HepG2 (cell line): ENCODE measurements around the gene CD300A. TPM values are rescaled to one million over a fixed set of nuclear protein-coding genes. Genes with fewer than 3 reads are reported as not detected.

ENCODE experiments used
- ATF7-NPFF ChIP-seq: sonication (generic); formaldehyde crosslinking; IDR thresholded peaks from 2 replicates; pipeline ENCODE4 v1.8.1; 2023; ENCODE audit warnings: mild to moderate bottlenecking, low read depth, missing genetic modification reagents, moderate library complexity
- CCDC6 ChIP-seq: sonication (generic); formaldehyde crosslinking; IDR thresholded peaks from 2 replicates; pipeline ENCODE4 v1.8.1; 2022; ENCODE audit warnings: mild to moderate bottlenecking, missing genetic modification reagents, moderate library complexity
- CEBPG ChIP-seq: IDR thresholded peaks from 2 replicates; pipeline ENCODE4 v1.6.1; 2016
- IKZF1 ChIP-seq: fragments of 450-650 bp; IDR thresholded peaks from 2 replicates; pipeline ENCODE4 v1.7.1; 2016
- KLF11 ChIP-seq: IDR thresholded peaks from 2 replicates; pipeline ENCODE4 v1.6.1; 2016; ENCODE audit warnings: missing compliant biosample characterization
- MIER2 ChIP-seq: IDR thresholded peaks from 2 replicates; pipeline ENCODE4 v1.6.1; 2016; ENCODE audit warnings: missing biosample characterization, missing genetic modification reagents
- NFKB2 ChIP-seq: sonication (generic); formaldehyde crosslinking; IDR thresholded peaks from 2 replicates; pipeline ENCODE4 v1.4.0; 2020; ENCODE audit warnings: missing genetic modification reagents, borderline replicate concordance
- RFX1 ChIP-seq: fragments of 450-650 bp; IDR thresholded peaks from 2 replicates; pipeline ENCODE4 v1.6.1; 2017
- SATB2 ChIP-seq: sonication (generic); formaldehyde crosslinking; IDR thresholded peaks from 2 replicates; pipeline ENCODE4 v1.5.0; 2020; ENCODE audit warnings: missing genetic modification reagents
- SP1 ChIP-seq, 2 experiments: fragments of 450-650 bp in 1 of 2; sonication (generic) in 1 of 2; formaldehyde crosslinking in 1 of 2; IDR thresholded peaks; 2 replicates each; pipeline versions ENCODE4 v1.4.0 to v1.6.1; 2016 to 2020; ENCODE audit warnings: missing genetic modification reagents in 1 of 2
- SRSF4 ChIP-seq: fragments of 200-400 bp; formaldehyde crosslinking; IDR thresholded peaks from one replicate; pipeline ENCODE4 v1.6.1; 2018; ENCODE audit warnings: mild to moderate bottlenecking, low read depth, low read length, moderate library complexity; ENCODE audit not compliant: poor library complexity, severe bottlenecking
- STAG1 ChIP-seq: sonication (generic); formaldehyde crosslinking; IDR thresholded peaks from 2 replicates; pipeline ENCODE4 v1.4.0; 2020; ENCODE audit warnings: missing genetic modification reagents
- ZFP36L2 ChIP-seq: sonication (generic); formaldehyde crosslinking; IDR thresholded peaks from 2 replicates; pipeline ENCODE4 v1.4.0; 2020; ENCODE audit warnings: missing genetic modification reagents
- ZFX ChIP-seq: sonication (generic); formaldehyde crosslinking; IDR thresholded peaks from 2 replicates; pipeline ENCODE4 v1.4.0; 2020; ENCODE audit warnings: mild to moderate bottlenecking, low read depth, missing genetic modification reagents, moderate library complexity
- ZNF563 ChIP-seq: sonication (generic); formaldehyde crosslinking; IDR thresholded peaks from 2 replicates; pipeline ENCODE4 v1.8.0; 2022; ENCODE audit warnings: mild to moderate bottlenecking, moderate library complexity, missing genetic modification reagents
- ZNF749 ChIP-seq: sonication (generic); formaldehyde crosslinking; IDR thresholded peaks from 2 replicates; pipeline ENCODE4 v1.8.0; 2022; ENCODE audit warnings: mild to moderate bottlenecking, missing genetic modification reagents, moderate library complexity, borderline replicate concordance
- polyA plus RNA-seq, 8 experiments: library from polyadenylated mRNA; depleted of rRNA in 3 of 8; stranded (reverse) in 7 of 8; unstranded in 1 of 8; fragments of >200 nt; fragmentation: Illumina TruSeq in 4 of 8; extraction: Trizol in 4 of 8; gene quantifications; 2 replicates each; pipeline versions ENCODE4 v1.2.1 to v1.2.3, GENCODE V29; 2011 to 2016; ENCODE audit warnings: low read depth in 4 of 8, missing spikeins in 1 of 8, mixed read lengths in 1 of 8; ENCODE audit not compliant: insufficient read depth in 1 of 8
- total RNA-seq, 5 experiments: library from RNA; depleted of rRNA; stranded (reverse); fragments of >200 nt; fragmentation: Illumina TruSeq; extraction: Trizol; gene quantifications; 2 replicates each; pipeline ENCODE4 v1.2.3, GENCODE V29; 2016; ENCODE audit warnings: low read depth in 1 of 5
- TF ChIP-seq, protein P1 (sequence below): sonication (generic); formaldehyde crosslinking; IDR thresholded peaks from 2 replicates; pipeline ENCODE4 v1.4.0; 2020; ENCODE audit warnings: mild to moderate bottlenecking, missing genetic modification reagents
- TF ChIP-seq, protein P2 (sequence below): sonication (generic); formaldehyde crosslinking; IDR thresholded peaks from 2 replicates; pipeline ENCODE4 v1.5.1; 2020; ENCODE audit warnings: mild to moderate bottlenecking, missing genetic modification reagents
- TF ChIP-seq, protein P3 (sequence below): IDR thresholded peaks from 2 replicates; pipeline ENCODE4 v1.6.1; 2016; ENCODE audit warnings: low read depth, control low read depth
- TF ChIP-seq, protein P4 (sequence below): fragments of 450-650 bp; IDR thresholded peaks from 2 replicates; pipeline ENCODE4 v1.6.1; 2017
- TF ChIP-seq, protein P5 (sequence below): sonication (generic); formaldehyde crosslinking; IDR thresholded peaks from 2 replicates; pipeline ENCODE4 v1.4.0; 2020; ENCODE audit warnings: missing genetic modification reagents

The CD300A gene
- total and polyA plus RNA-seq, 2 of the 13 experiments (the other 11 are each of a cell fraction or from before 2014, with no cell fraction given) = not detected

DNA sequence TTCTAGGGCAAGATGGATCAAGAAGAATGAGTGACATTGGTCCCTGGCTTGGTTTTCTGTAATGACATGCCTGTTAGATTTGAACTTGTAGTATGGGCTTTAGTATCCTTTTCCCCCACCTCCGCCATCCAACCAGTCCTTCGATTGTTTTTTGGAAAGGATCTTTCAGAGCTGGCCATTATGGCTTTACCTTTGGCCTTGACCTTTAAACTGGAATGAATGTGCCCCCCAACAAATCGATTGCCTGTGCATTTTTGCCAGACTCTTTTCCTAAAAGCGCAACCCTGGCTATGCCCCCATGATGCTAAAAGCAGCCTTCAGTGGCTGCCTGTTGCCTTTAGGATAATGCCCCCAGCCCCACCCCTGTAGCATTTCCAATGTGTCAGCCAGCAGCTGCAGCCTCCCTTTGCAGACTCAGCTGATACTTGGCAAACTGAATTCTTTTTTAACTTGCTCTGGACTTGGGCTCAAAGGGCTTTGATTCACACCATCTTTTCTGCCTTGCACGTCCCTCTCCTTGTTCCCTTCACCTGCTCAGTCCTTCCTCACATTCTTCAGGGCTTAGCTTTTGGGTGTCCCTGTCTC lies 30.6 kb upstream of the CD300A start (continued):
- no peak for TF ChIP-seq KLF11 (CRISPR knock-in tag)
- TF ChIP-seq ZFP36L2 (CRISPR knock-in tag) = no peak
- no peak for TF ChIP-seq NFKB2
- no peak for TF ChIP-seq CCDC6 (CRISPR knock-in tag)
- TF ChIP-seq, protein P1, sequence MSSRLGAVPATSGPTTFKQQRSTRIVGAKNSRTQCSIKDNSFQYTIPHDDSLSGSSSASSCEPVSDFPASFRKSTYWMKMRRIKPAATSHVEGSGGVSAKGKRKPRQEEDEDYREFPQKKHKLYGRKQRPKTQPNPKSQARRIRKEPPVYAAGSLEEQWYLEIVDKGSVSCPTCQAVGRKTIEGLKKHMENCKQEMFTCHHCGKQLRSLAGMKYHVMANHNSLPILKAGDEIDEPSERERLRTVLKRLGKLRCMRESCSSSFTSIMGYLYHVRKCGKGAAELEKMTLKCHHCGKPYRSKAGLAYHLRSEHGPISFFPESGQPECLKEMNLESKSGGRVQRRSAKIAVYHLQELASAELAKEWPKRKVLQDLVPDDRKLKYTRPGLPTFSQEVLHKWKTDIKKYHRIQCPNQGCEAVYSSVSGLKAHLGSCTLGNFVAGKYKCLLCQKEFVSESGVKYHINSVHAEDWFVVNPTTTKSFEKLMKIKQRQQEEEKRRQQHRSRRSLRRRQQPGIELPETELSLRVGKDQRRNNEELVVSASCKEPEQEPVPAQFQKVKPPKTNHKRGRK = no peak
- TF ChIP-seq ATF7-NPFF (CRISPR knock-in tag) = no peak
- no peak for TF ChIP-seq ZNF563 (CRISPR knock-in tag)
- no peak for TF ChIP-seq MIER2 (CRISPR knock-in tag)
- no peak for TF ChIP-seq SRSF4
- no peak for TF ChIP-seq ZNF749 (CRISPR knock-in tag)
- no peak for TF ChIP-seq RFX1
- TF ChIP-seq, protein P2, sequence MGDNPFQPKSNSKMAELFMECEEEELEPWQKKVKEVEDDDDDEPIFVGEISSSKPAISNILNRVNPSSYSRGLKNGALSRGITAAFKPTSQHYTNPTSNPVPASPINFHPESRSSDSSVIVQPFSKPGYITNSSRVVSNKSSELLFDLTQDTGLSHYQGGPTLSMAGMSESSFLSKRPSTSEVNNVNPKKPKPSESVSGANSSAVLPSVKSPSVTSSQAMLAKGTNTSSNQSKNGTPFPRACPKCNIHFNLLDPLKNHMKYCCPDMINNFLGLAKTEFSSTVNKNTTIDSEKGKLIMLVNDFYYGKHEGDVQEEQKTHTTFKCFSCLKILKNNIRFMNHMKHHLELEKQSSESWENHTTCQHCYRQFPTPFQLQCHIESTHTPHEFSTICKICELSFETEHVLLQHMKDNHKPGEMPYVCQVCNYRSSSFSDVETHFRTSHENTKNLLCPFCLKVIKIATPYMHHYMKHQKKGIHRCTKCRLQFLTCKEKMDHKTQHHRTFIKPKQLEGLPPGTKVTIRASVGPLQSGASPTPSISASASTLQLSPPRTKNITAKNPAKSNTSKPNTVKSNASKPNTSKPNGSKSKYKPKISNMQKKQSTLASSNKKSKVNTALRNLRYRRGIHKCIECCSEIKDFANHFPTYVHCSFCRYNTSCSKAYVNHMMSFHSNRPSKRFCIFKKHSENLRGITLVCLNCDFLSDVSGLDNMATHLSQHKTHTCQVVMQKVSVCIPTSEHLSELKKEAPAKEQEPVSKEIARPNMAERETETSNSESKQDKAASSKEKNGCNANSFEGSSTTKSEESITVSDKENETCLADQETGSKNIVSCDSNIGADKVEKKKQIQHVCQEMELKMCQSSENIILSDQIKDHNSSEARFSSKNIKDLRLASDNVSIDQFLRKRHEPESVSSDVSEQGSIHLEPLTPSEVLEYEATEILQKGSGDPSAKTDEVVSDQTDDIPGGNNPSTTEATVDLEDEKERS (CRISPR knock-in tag) = no peak
- TF ChIP-seq, protein P3, sequence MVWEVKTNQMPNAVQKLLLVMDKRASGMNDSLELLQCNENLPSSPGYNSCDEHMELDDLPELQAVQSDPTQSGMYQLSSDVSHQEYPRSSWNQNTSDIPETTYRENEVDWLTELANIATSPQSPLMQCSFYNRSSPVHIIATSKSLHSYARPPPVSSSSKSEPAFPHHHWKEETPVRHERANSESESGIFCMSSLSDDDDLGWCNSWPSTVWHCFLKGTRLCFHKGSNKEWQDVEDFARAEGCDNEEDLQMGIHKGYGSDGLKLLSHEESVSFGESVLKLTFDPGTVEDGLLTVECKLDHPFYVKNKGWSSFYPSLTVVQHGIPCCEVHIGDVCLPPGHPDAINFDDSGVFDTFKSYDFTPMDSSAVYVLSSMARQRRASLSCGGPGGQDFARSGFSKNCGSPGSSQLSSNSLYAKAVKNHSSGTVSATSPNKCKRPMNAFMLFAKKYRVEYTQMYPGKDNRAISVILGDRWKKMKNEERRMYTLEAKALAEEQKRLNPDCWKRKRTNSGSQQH (CRISPR knock-in tag) = no peak
- TF ChIP-seq, protein P4, sequence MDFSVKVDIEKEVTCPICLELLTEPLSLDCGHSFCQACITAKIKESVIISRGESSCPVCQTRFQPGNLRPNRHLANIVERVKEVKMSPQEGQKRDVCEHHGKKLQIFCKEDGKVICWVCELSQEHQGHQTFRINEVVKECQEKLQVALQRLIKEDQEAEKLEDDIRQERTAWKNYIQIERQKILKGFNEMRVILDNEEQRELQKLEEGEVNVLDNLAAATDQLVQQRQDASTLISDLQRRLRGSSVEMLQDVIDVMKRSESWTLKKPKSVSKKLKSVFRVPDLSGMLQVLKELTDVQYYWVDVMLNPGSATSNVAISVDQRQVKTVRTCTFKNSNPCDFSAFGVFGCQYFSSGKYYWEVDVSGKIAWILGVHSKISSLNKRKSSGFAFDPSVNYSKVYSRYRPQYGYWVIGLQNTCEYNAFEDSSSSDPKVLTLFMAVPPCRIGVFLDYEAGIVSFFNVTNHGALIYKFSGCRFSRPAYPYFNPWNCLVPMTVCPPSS = no peak
- no peak for TF ChIP-seq SP1 (IDR thresholded peaks at IDR 0.05)
- no peak for TF ChIP-seq SP1 (CRISPR knock-in tag; IDR thresholded peaks at IDR 0.05)
- TF ChIP-seq IKZF1 = no peak
- no peak for TF ChIP-seq ZFX (CRISPR knock-in tag)
- no peak for TF ChIP-seq STAG1 (CRISPR knock-in tag)
- no peak for TF ChIP-seq SATB2 (CRISPR knock-in tag)
- TF ChIP-seq CEBPG (CRISPR knock-in tag) = no peak
- TF ChIP-seq, protein P5, sequence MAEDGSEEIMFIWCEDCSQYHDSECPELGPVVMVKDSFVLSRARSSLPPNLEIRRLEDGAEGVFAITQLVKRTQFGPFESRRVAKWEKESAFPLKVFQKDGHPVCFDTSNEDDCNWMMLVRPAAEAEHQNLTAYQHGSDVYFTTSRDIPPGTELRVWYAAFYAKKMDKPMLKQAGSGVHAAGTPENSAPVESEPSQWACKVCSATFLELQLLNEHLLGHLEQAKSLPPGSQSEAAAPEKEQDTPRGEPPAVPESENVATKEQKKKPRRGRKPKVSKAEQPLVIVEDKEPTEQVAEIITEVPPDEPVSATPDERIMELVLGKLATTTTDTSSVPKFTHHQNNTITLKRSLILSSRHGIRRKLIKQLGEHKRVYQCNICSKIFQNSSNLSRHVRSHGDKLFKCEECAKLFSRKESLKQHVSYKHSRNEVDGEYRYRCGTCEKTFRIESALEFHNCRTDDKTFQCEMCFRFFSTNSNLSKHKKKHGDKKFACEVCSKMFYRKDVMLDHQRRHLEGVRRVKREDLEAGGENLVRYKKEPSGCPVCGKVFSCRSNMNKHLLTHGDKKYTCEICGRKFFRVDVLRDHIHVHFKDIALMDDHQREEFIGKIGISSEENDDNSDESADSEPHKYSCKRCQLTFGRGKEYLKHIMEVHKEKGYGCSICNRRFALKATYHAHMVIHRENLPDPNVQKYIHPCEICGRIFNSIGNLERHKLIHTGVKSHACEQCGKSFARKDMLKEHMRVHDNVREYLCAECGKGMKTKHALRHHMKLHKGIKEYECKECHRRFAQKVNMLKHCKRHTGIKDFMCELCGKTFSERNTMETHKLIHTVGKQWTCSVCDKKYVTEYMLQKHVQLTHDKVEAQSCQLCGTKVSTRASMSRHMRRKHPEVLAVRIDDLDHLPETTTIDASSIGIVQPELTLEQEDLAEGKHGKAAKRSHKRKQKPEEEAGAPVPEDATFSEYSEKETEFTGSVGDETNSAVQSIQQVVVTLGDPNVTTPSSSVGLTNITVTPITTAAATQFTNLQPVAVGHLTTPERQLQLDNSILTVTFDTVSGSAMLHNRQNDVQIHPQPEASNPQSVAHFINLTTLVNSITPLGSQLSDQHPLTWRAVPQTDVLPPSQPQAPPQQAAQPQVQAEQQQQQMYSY = no peak
